A549 (cell line): ENCODE measurements around the gene GTF2A1. TPM values are rescaled to one million over a fixed set of nuclear protein-coding genes. Genes with fewer than 3 reads are reported as not detected.
A peak's percentile ranks its signal among the peaks of the same experiment; 100 is the strongest.

Experiments
- ATAC-seq, 2 experiments: fragments of 200-7000 bp in 1 of 2; fragments of >200 bp in 1 of 2; cut with Nextera tagmentation in 1 of 2; cut with Tn5 transposase in 1 of 2; 3 replicates each; pipeline versions ENCODE4 v1.8.0 to v1.9.1; 2018 to 2020; ENCODE audit warnings: mild to moderate bottlenecking in 1 of 2, moderate library complexity in 1 of 2
- CTCF ChIA-PET: fragments of 300-600 bp; sonication (Branson Sonifier 250); formaldehyde crosslinking; extraction: SDS; loops from one replicate; lab custom pipeline; 2021; ENCODE audit warnings: antibody characterized with exemption, inconsistent platforms; lab: Yijun Ruan, JAX
- POLR2A ChIA-PET: fragments of 350-600 bp; formaldehyde crosslinking; extraction: SDS; loops from one replicate; lab custom pipeline; 2021; ENCODE audit warnings: antibody characterized with exemption, inconsistent platforms; lab: Yijun Ruan, JAX
- DNase-seq, 2 experiments: peaks; one replicate each; pipeline versions ENCODE4 v3.0.0 to v3.0.0-alpha.2; 2011 to 2016; ENCODE audit warnings: low read depth in 1 of 2, low spot score in 1 of 2
- FAIRE-seq: peaks from 2 replicates; lab custom pipeline; 2011; peaks lifted over from hg19 to GRCh38; lab: Jason Lieb, UNC
- H3K27ac ChIP-seq, 2 experiments: fragments of >200 bp; sonication (Bioruptor Twin); formaldehyde crosslinking; 3 replicates each; pipeline ENCODE4 v1.5.1; 2016 to 2017
- H3K4me1 ChIP-seq: fragments of >200 bp; sonication (Bioruptor Twin); formaldehyde crosslinking; 3 replicates; pipeline ENCODE4 v1.6.1; 2016
- H3K4me2 ChIP-seq: fragments of >200 bp; sonication (Bioruptor Twin); formaldehyde crosslinking; 3 replicates; pipeline ENCODE4 v1.6.1; 2016
- H3K4me3 ChIP-seq: fragments of >200 bp; sonication (Bioruptor Twin); formaldehyde crosslinking; 3 replicates; pipeline ENCODE4 v1.5.1; 2016
- H3K9me3 ChIP-seq: fragments of >200 bp; sonication (Bioruptor Twin); formaldehyde crosslinking; 3 replicates; pipeline ENCODE4 v1.6.1; 2016
- ATOH8 ChIP-seq: fragments of 250-450 bp; sonication (Bioruptor Pico); IDR thresholded peaks from 2 replicates; pipeline ENCODE4 v1.5.0; 2020; ENCODE audit warnings: low read depth, mild to moderate bottlenecking, moderate library complexity
- BCL3 ChIP-seq: fragments of >200 bp; sonication (Bioruptor Twin); formaldehyde crosslinking; IDR thresholded peaks from 3 replicates; pipeline ENCODE4 v1.6.1; 2016
- BHLHE40 ChIP-seq: IDR thresholded peaks from 2 replicates; pipeline ENCODE4 v1.6.1; 2012; ENCODE audit warnings: low read depth, low read length, inconsistent platforms
- CHD2 ChIP-seq: fragments of 150-350 bp; IDR thresholded peaks from 2 replicates; pipeline ENCODE4 v1.6.1; 2014; ENCODE audit warnings: low read length; ENCODE audit not compliant: partially characterized antibody
- CTCF ChIP-seq: fragments of >200 bp; sonication (Bioruptor Twin); formaldehyde crosslinking; IDR thresholded peaks from 3 replicates; pipeline ENCODE4 v1.5.1; 2016
- EHF ChIP-seq: fragments of 250-450 bp; sonication (Bioruptor Pico); IDR thresholded peaks from 2 replicates; pipeline ENCODE4 v1.5.0; 2020; ENCODE audit warnings: mild to moderate bottlenecking
- EHMT2 ChIP-seq: fragments of 200-600 bp; sonication (generic); IDR thresholded peaks from 2 replicates; pipeline ENCODE4 v1.6.1; 2016; ENCODE audit warnings: antibody characterized with exemption, low read depth, mild to moderate bottlenecking, moderate library complexity
- FOSB ChIP-seq: fragments of 250-450 bp; sonication (Bioruptor Pico); IDR thresholded peaks from 2 replicates; pipeline ENCODE4 v1.5.0; 2020; ENCODE audit warnings: mild to moderate bottlenecking, moderate library complexity
- FOXS1 ChIP-seq: fragments of 250-450 bp; sonication (Bioruptor Pico); IDR thresholded peaks from 2 replicates; pipeline ENCODE4 v1.5.0; 2020; ENCODE audit warnings: mild to moderate bottlenecking, moderate library complexity
- HMGXB4 ChIP-seq: fragments of 250-450 bp; sonication (Bioruptor Pico); IDR thresholded peaks from 2 replicates; pipeline ENCODE4 v1.5.0; 2021; ENCODE audit warnings: mild to moderate bottlenecking, moderate library complexity, borderline replicate concordance
- HOXB13 ChIP-seq: fragments of 250-450 bp; sonication (Bioruptor Pico); IDR thresholded peaks from 2 replicates; pipeline ENCODE4 v1.5.0; 2020; ENCODE audit warnings: low read depth, mild to moderate bottlenecking, moderate library complexity
- MAX ChIP-seq: IDR thresholded peaks from 2 replicates; pipeline ENCODE4 v1.6.1; 2012
- MAZ ChIP-seq: fragments of 150-350 bp; IDR thresholded peaks from 2 replicates; pipeline ENCODE4 v1.6.1; 2014; ENCODE audit warnings: antibody characterized with exemption, low read depth, low read length, borderline replicate concordance
- MYC ChIP-seq: IDR thresholded peaks from 2 replicates; pipeline ENCODE4 v1.6.1; 2012; ENCODE audit warnings: mild to moderate bottlenecking, inconsistent platforms, low read length, improper control_type of control experiment, borderline replicate concordance
- NFE2L2 ChIP-seq: fragments of 150-350 bp; conservative IDR thresholded peaks from 2 replicates; pipeline ENCODE4 v1.6.1; 2014; ENCODE audit warnings: low read length
- NPAS2 ChIP-seq: fragments of 250-450 bp; sonication (Bioruptor Pico); IDR thresholded peaks from 2 replicates; pipeline ENCODE4 v1.8.0; 2022; ENCODE audit warnings: mild to moderate bottlenecking, moderate library complexity, borderline replicate concordance
- NR3C1 ChIP-seq: fragments of >200 bp; sonication (Bioruptor Twin); formaldehyde crosslinking; IDR thresholded peaks from 3 replicates; pipeline ENCODE4 v1.6.1; 2017
- PHF8 ChIP-seq: fragments of 200-600 bp; sonication (generic); IDR thresholded peaks from 2 replicates; pipeline ENCODE4 v1.6.1; 2016; ENCODE audit warnings: low read depth, mild to moderate bottlenecking, antibody characterized with exemption, moderate library complexity, borderline replicate concordance
- RAD21 ChIP-seq, 2 experiments: fragments of >200 bp in 1 of 2; sonication (Bioruptor Twin) in 1 of 2; formaldehyde crosslinking in 1 of 2; IDR thresholded peaks in 1 of 2; conservative IDR thresholded peaks in 1 of 2; 2 replicates in 1 of 2; 3 replicates in 1 of 2; pipeline ENCODE4 v1.6.1; 2012 to 2018; ENCODE audit warnings: inconsistent platforms in 1 of 2
- REST ChIP-seq: fragments of 200-600 bp; sonication (generic); IDR thresholded peaks from 2 replicates; pipeline ENCODE4 v1.6.1; 2016; ENCODE audit warnings: antibody characterized with exemption, mild to moderate bottlenecking, moderate library complexity
- RFX5 ChIP-seq: fragments of 450-650 bp; IDR thresholded peaks from 2 replicates; pipeline ENCODE4 v1.7.1; 2014; ENCODE audit warnings: antibody characterized with exemption, mild to moderate bottlenecking, moderate library complexity
- ZC3H11A ChIP-seq: fragments of 450-650 bp; IDR thresholded peaks from 2 replicates; pipeline ENCODE4 v1.6.1; 2014; ENCODE audit warnings: antibody characterized with exemption, mild to moderate bottlenecking
- WGBS: methylation state at CpG from one replicate; pipeline ENCODE4 v1.1.6; 2017; ENCODE audit errors: missing lambda C conversion rate; 5-methylcytosine and 5-hydroxymethylcytosine counted together
- polyA plus RNA-seq, 4 experiments: library from polyadenylated mRNA; depleted of rRNA in 3 of 4; stranded (reverse); fragments of >200 nt; fragmentation: RNase III in 1 of 4; extraction: RNeasy Plus Mini Kit Qiagen cat#74134 plus additional on column Dnase treatment in 1 of 4; gene quantifications; 2 replicates in 3 of 4; 3 replicates in 1 of 4; pipeline ENCODE4 v1.2.3, GENCODE V29; 2011 to 2017

GTF2A1 gene
- polyA plus RNA-seq, 2 of the 4 experiments (the other 2 are of a cell fraction), result 12.5 to 19.6 TPM

GRCh38 chr14:81211844-81212243 is 8.9 kb downstream of the GTF2A1 start:
- Histone ChIP-seq H3K4me2 (no peak overlapping the region), H3K27ac (no peak overlapping the region), H3K4me1 (no peaks in the 10 kb centered on the region), H3K4me3 (no peak overlapping the region), H3K9me3 (no peaks in the 10 kb centered on the region)
- ChIA-PET POLR2A (no interaction called here), CTCF (interaction anchor here (0.7 to 2.3 kb wide), 4 partner anchors 41 to 252 kb away, joined by 3 to 10 read pairs (median 4); no protein-coding TSS in a partner anchor)
- FAIRE-seq (no peak), DNase-seq (peak in 1 of 2 experiments; percentile 37), ATAC-seq (peak; percentile 70 to 78; a peak in 4 of 6 replicates)
- TF ChIP-seq HOXB13 (no peak), CTCF (peak; percentile 40), RAD21 (conservative IDR thresholded peaks at IDR 0.05 in 1 of 2, IDR thresholded peaks at IDR 0.05 in 1 of 2) (peak; percentile 50 to 53; a peak in 4 of 5 replicates), FOXS1 (CRISPR knock-in tag) (no peak)
- WGBS, result 78% methylated on average over 2 of the region's 2 CpGs

GRCh38 chr14:81209167-81209836 is 11.5 kb downstream of the GTF2A1 start:
- H3K4me2 ChIP-seq, result no peak overlapping the region
- no peak overlapping the region for H3K27ac ChIP-seq
- ChIA-PET POLR2A (no interaction called here), CTCF (interaction anchor here (2.3 kb wide), 1 partner anchor 213 kb away, joined by 10 read pairs; no protein-coding TSS in a partner anchor)
- H3K4me1 ChIP-seq, result no peaks in the 10 kb centered on the region
- TF ChIP-seq BHLHE40 (no peak), EHMT2 (no peak), FOSB (CRISPR knock-in tag) (no peak), REST (no peak), BCL3 (no peak), MAX (no peak), EHF (no peak), ZC3H11A (no peak), PHF8 (no peak), HMGXB4 (CRISPR knock-in tag) (no peak), CHD2 (no peak), RFX5 (no peak), NPAS2 (CRISPR knock-in tag) (no peak), MYC (no peak), RAD21 (conservative IDR thresholded peaks at IDR 0.05 in 1 of 2, IDR thresholded peaks at IDR 0.05 in 1 of 2) (no peak), CTCF (no peak), MAZ (no peak), ATOH8 (CRISPR knock-in tag) (no peak), NR3C1 (no peak), NFE2L2 (no peak)
- no peak for DNase-seq
- no peak for FAIRE-seq
- H3K4me3 ChIP-seq, result no peak overlapping the region
- 90% methylated on average over 8 of the region's 8 CpGs for WGBS
- no peaks in the 10 kb centered on the region for H3K9me3 ChIP-seq
- ATAC-seq, result no peak
